BE2C (cell line): ENCODE measurements around the gene WDR89.
"Not testable (repeated sequence)": the region's sequence is repeated elsewhere in the genome, so short reads cannot be mapped to it uniquely, and the experiment has no call there.

ENCODE experiments used
- DNase-seq: peaks from one replicate; pipeline ENCODE4 v3.0.0-alpha.2; 2020
- H3K27me3 ChIP-seq: fragments of 250-450 bp; sonication (Bioruptor Pico); 2 replicates; pipeline ENCODE4 v1.5.1; 2020; ENCODE audit warnings: mild to moderate bottlenecking
- H3K36me3 ChIP-seq: fragments of 250-450 bp; sonication (Bioruptor Pico); 2 replicates; pipeline ENCODE4 v1.5.1; 2020; ENCODE audit warnings: mild to moderate bottlenecking
- H3K4me1 ChIP-seq: fragments of 250-450 bp; sonication (Bioruptor Pico); 2 replicates; pipeline ENCODE4 v1.5.1; 2020
- H3K4me3 ChIP-seq: 2 replicates; pipeline ENCODE4 v1.5.1; 2011; ENCODE audit warnings: low read depth, low read length
- H3K9me3 ChIP-seq: fragments of 250-450 bp; sonication (Bioruptor Pico); 2 replicates; pipeline ENCODE4 v1.5.1; 2020
- CTCF ChIP-seq: IDR thresholded peaks from 2 replicates; pipeline ENCODE4 v1.5.1; 2012; ENCODE audit warnings: mild to moderate bottlenecking, low read depth, low read length

Gene WDR89

GRCh38 chr14:63647696-63648410 is 6.2 kb upstream of the WDR89 start:
- no peak overlapping the region for H3K4me3 ChIP-seq
- no peaks in the 10 kb centered on the region for H3K36me3 ChIP-seq
- no peak for DNase-seq
- no peaks in the 10 kb centered on the region for H3K9me3 ChIP-seq
- no peaks in the 10 kb centered on the region for H3K27me3 ChIP-seq
- no peaks in the 10 kb centered on the region for H3K4me1 ChIP-seq
- no peak for TF ChIP-seq CTCF

GRCh38 chr14:63644741-63645140 is 3.1 kb upstream of the WDR89 start:
- no peaks in the 10 kb centered on the region for H3K4me1 ChIP-seq
- TF ChIP-seq CTCF: no peak
- H3K27me3 ChIP-seq: no peaks in the 10 kb centered on the region
- no peaks in the 10 kb centered on the region for H3K9me3 ChIP-seq
- 0 out of 2 replicates have a peak, but pooled peaks cover 4% of the 10 kb centered on the region for H3K36me3 ChIP-seq
- H3K4me3 ChIP-seq: no peak overlapping the region
- DNase-seq: no peak

GRCh38 chr14:63642656-63643382 is 1.1 kb upstream of the WDR89 start:
- Histone ChIP-seq H3K36me3 (0 out of 2 replicates have a peak, but pooled peaks cover 4% of the 10 kb centered on the region), H3K27me3 (no peaks in the 10 kb centered on the region), H3K9me3 (no peaks in the 10 kb centered on the region), H3K4me3 (peak overlapping the region; percentile 81), H3K4me1 (no peaks in the 10 kb centered on the region)
- no peak for DNase-seq
- TF ChIP-seq CTCF: no peak

- TF ChIP-seq CTCF: no peak
- DNase-seq: peak; percentile 81
- Histone ChIP-seq H3K27me3 (no peaks in the 10 kb centered on the region), H3K36me3 (0 out of 2 replicates have a peak, but pooled peaks cover 4% of the 10 kb centered on the region), H3K9me3 (no peaks in the 10 kb centered on the region), H3K4me1 (no peaks in the 10 kb centered on the region), H3K4me3 (peak overlapping the region; percentile 81)
These were observed 549 bp upstream of the WDR89 start for GRCh38 chr14:63642229-63642611.

DNA sequence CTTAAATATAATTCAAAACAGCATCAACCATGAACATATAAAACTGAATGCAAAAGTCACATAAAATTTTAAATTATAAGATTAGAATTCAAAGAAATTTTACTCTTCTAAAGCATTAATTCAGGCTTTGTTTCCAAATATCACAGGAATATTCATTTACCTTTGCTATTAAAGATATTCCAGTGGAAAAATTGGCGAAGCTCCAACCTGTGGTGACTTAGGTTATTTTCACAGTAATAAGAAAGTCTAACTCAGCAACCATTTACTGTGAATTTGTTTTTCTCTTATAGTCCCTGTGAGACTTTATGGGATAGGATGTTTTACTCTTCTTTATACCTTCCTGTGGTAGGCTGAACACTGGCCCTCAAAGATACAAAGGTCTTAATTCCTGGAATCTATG is 3.2 kb downstream of the WDR89 start:
- Histone ChIP-seq H3K36me3 (0 out of 2 replicates have a peak, but pooled peaks cover 4% of the 10 kb centered on the region), H3K9me3 (no peaks in the 10 kb centered on the region), H3K4me1 (no peaks in the 10 kb centered on the region), H3K4me3 (no peak overlapping the region), H3K27me3 (no peaks in the 10 kb centered on the region)
- no peak for TF ChIP-seq CTCF
- DNase-seq: no peak

DNA sequence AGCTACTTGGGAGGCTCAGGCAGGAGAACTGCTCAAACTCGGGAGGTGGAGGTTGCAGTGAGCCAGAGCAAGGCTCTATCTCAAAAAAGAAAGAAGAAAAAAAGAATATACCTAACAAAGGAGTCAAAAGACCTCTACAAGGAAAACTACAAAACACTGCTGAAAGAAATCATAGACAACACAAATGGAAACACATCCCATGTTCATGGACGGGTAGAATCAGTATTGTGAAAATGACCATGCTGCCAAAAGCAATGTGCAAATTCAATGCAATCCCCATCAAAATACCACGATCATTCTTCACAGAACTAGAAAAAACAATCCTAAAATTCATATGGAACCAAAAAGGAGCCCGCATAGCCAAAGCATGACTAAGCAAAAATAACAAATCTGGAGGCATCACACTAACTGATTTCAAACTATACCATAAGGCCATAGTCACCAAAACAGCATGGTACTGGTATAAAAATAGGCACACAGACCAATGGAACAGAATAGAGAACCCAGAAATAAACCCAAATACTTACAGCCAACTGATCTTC is 5.5 kb downstream of the WDR89 start:
- H3K36me3 ChIP-seq, H3K4me3 ChIP-seq, DNase-seq, H3K27me3 ChIP-seq, H3K9me3 ChIP-seq, H3K4me1 ChIP-seq: not testable (repeated sequence)
